WERI-Rb-1 (cell line): Measurements from ENCODE around the gene SSB.

Source experiments
- DNase-seq: peaks from one replicate; pipeline ENCODE4 v3.0.0-alpha.2; 2020
- H3K27ac ChIP-seq: fragments of 250-450 bp; sonication (Bioruptor Pico); 2 replicates; pipeline ENCODE4 v1.5.1; 2020; ENCODE audit warnings: mild to moderate bottlenecking, moderate library complexity
- H3K27me3 ChIP-seq: fragments of 250-450 bp; sonication (Bioruptor Pico); 2 replicates; pipeline ENCODE4 v1.5.1; 2021; ENCODE audit warnings: mild to moderate bottlenecking, low read depth, moderate library complexity; ENCODE audit not compliant: insufficient read depth, severe bottlenecking
- H3K36me3 ChIP-seq: fragments of 250-450 bp; sonication (Bioruptor Pico); 2 replicates; pipeline ENCODE4 v1.5.1; 2020; ENCODE audit warnings: mild to moderate bottlenecking, moderate library complexity
- H3K4me3 ChIP-seq: 2 replicates; pipeline ENCODE4 v1.5.1; 2011; ENCODE audit warnings: low read depth, mild to moderate bottlenecking, control low read depth, low read length
- H3K9me3 ChIP-seq: fragments of 250-450 bp; sonication (Bioruptor Pico); 2 replicates; pipeline ENCODE4 v1.5.1; 2021; ENCODE audit warnings: mild to moderate bottlenecking, moderate library complexity; ENCODE audit not compliant: severe bottlenecking
- TF ChIP-seq, protein P1 (sequence below): IDR thresholded peaks from 2 replicates; pipeline ENCODE4 v1.5.1; 2011; ENCODE audit warnings: low read depth, mild to moderate bottlenecking, control low read depth, inconsistent platforms, low read length

SSB gene

DNA sequence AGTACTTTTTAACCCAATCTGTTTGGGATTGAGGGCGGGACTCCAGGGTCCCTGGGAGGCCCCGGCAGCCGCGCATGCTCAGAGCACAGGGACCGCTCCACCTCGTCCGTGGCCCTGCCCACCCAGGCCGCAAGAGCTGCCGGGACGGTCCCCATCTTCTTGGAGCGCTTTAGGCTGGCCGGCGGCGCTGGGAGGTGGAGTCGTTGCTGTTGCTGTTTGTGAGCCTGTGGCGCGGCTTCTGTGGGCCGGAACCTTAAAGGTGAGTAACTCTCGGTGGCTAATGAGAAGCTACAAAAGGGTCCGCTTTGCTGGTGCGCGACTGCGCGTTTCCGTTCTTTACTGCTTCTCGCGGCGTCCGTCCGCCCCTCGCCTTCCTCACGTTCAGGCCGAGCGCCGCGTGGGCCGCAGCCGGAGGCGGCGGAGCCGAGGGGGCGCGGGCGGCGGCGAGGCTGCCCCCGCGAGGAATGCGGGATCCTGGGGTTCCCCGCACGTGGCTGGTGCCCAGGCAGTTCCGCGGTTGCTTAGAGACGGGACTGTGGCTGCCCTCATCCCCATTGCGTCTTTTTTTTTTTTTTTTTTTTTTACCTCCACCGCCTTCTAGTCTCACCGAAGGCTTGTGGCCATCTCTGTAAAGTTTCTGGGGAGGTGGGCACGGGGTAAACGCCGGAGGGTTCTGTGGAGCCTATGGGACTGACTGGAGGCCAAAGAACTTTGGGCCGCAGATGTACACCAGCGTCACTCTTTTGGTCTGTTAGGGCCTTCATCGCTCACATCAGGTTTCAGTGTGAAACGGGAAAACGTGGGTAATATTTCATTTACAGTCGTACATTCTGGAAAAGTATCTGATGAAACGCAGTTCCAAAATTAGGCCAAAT lies at the start of gene SSB:
TSS of gene SSB (plus strand) at position 154 of the 875 bp plus-strand sequence. CDS start 2,090 bp downstream, outside the sequence.
- H3K9me3 ChIP-seq = no peaks in the 10 kb centered on the region
- no peaks in the 10 kb centered on the region for H3K27me3 ChIP-seq
- TF ChIP-seq, protein P1, sequence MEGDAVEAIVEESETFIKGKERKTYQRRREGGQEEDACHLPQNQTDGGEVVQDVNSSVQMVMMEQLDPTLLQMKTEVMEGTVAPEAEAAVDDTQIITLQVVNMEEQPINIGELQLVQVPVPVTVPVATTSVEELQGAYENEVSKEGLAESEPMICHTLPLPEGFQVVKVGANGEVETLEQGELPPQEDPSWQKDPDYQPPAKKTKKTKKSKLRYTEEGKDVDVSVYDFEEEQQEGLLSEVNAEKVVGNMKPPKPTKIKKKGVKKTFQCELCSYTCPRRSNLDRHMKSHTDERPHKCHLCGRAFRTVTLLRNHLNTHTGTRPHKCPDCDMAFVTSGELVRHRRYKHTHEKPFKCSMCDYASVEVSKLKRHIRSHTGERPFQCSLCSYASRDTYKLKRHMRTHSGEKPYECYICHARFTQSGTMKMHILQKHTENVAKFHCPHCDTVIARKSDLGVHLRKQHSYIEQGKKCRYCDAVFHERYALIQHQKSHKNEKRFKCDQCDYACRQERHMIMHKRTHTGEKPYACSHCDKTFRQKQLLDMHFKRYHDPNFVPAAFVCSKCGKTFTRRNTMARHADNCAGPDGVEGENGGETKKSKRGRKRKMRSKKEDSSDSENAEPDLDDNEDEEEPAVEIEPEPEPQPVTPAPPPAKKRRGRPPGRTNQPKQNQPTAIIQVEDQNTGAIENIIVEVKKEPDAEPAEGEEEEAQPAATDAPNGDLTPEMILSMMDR = no peak
- peak; percentile 95 for DNase-seq
- peaks cover 30% of the 10 kb centered on the region for H3K36me3 ChIP-seq
- H3K4me3 ChIP-seq = peak within 1 kb of the TSS; percentile 56
- peak within 1 kb of the TSS; percentile 82 for H3K27ac ChIP-seq

DNA sequence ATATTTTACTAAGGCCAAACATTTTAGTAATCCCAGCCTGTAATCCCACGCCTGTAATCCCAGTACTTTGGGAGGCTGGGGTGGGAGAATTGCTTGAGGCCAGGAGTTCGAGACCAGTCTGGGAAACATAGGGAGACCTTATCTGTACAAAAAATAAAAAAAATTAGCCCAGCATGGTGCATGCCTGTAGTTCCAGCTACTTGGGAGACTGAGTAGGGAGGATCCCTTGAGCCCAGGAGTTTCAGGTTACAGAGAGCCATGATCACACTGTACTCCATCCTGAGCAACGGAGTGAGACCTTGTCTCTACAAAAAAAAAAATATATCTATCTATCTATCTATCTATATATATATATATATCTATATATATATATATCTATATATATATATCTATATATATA lies 45.9 kb upstream of the SSB start:
- TF ChIP-seq, protein P1 = no peak
- Histone ChIP-seq H3K9me3 (no peaks in the 10 kb centered on the region), H3K27ac (no peak overlapping the region), H3K27me3 (no peaks in the 10 kb centered on the region), H3K36me3 (peaks cover 45% of the 10 kb centered on the region), H3K4me3 (no peak overlapping the region)
- DNase-seq = no peak

DNA sequence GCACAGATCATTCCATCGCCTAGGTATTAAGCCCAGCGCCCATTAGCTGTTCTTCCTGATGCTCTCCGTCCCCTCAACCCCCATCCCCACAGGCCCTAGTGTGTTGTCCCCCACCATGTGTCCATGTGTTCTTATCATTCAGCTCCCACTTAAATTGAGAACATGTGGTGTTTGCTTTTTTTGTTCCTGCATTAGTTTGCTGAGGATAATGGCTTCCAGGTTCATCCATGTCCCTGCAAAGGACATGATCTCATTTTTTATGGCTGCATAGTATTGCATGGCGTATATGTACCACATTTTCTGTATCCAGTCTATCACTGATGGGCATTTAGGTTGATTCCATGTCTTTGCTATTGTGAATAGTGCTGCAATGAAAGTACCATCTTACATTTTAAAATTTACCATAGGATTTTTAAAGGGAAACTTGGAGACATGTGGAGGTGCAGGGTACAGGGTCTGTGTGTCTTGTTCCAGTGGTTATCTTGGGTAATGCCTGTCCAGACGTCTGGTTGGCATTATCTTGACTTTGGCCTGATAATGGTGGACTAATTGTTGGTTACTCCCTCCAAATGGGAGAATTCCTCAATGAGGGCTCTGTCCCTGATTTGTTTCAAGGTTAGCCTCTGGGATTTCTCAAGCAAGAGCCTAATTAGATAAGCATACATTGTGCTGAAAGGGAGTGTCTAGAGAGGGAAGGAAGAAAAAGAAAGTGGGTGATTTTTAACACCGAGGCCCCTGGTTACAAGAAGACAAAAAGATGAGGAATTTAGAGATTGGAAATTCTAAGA lies 43.4 kb upstream of the SSB start:
- DNase-seq = no peak
- Histone ChIP-seq H3K27ac (no peak overlapping the region), H3K9me3 (no peaks in the 10 kb centered on the region), H3K27me3 (no peaks in the 10 kb centered on the region), H3K4me3 (no peak overlapping the region), H3K36me3 (peaks cover 26% of the 10 kb centered on the region)
- TF ChIP-seq, protein P1 = no peak

DNA sequence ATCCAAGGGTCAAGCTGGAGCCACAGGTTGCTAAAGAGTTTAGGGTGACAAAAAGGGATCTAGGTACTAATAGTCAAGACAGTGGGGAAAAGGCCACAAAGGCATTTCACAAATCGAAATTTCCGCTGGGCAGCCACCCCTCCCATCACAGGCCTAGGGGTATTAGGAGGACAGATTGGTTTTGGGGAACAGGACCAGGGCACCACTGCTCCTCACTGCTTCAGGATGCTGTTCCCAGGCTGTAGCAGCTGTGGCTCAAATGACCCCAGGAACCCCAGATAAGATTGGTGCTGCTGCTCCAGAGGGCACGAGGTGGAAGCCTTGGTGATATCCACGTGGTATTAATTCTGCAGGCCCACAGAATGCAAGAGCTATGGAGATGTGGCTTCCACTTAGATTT lies 42.3 kb upstream of the SSB start:
- no peak for DNase-seq
- no peaks in the 10 kb centered on the region for H3K27me3 ChIP-seq
- no peak overlapping the region for H3K4me3 ChIP-seq
- TF ChIP-seq, protein P1 = no peak
- no peak overlapping the region for H3K27ac ChIP-seq
- peaks cover 16% of the 10 kb centered on the region for H3K36me3 ChIP-seq
- no peaks in the 10 kb centered on the region for H3K9me3 ChIP-seq

DNA sequence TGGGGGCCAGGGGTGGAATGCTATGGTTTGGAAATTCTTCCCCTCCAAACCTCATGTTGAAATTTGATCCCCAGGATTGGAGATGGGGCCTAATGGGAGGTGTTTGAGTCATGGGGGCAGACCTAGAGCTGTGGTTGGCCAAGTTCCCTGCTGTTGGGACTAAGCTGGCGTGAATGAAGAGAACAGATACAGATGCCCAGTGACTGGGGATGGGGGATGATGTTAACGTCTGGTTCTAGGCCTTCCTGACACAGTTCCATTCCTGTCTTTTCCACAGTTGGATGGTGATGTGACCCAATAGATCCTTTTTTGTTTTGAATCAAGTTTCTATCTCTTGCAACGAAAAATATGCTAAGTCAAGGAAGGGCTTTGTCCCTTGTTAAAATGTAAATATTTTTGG lies 41.3 kb upstream of the SSB start:
- peaks cover 7% of the 10 kb centered on the region for H3K36me3 ChIP-seq
- no peak for DNase-seq
- no peaks in the 10 kb centered on the region for H3K27me3 ChIP-seq
- TF ChIP-seq, protein P1 = no peak
- no peaks in the 10 kb centered on the region for H3K9me3 ChIP-seq
- H3K27ac ChIP-seq = no peak overlapping the region
- no peak overlapping the region for H3K4me3 ChIP-seq
